HepG2 (cell line): ENCODE data around the gene PSD4. TPM values are rescaled to one million over a fixed set of nuclear protein-coding genes. Genes with fewer than 3 reads are reported as not detected.

ENCODE experiments used
- CEBPG ChIP-seq: IDR thresholded peaks from 2 replicates; pipeline ENCODE4 v1.6.1; 2016
- ELF4 ChIP-seq: sonication (generic); formaldehyde crosslinking; IDR thresholded peaks from 2 replicates; pipeline ENCODE4 v1.5.0; 2020; ENCODE audit warnings: missing genetic modification reagents, mild to moderate bottlenecking, moderate library complexity, borderline replicate concordance
- HMG20A ChIP-seq: IDR thresholded peaks from 2 replicates; pipeline ENCODE4 v1.6.1; 2016; ENCODE audit warnings: borderline replicate concordance
- POGZ ChIP-seq: sonication (generic); formaldehyde crosslinking; IDR thresholded peaks from 2 replicates; pipeline ENCODE4 v1.4.0; 2020; ENCODE audit warnings: mild to moderate bottlenecking, missing genetic modification reagents
- RCOR2 ChIP-seq: IDR thresholded peaks from 2 replicates; pipeline ENCODE4 v1.6.1; 2016; ENCODE audit warnings: missing biosample characterization, missing genetic modification reagents
- TBL1XR1 ChIP-seq: fragments of 150-350 bp; IDR thresholded peaks from 2 replicates; pipeline ENCODE4 v1.6.1; 2014; ENCODE audit warnings: borderline replicate concordance, low read length; ENCODE audit not compliant: partially characterized antibody
- U2AF2 ChIP-seq: fragments of 200-400 bp; formaldehyde crosslinking; IDR thresholded peaks from 2 replicates; pipeline ENCODE4 v1.6.1; 2017; ENCODE audit warnings: low read depth, mild to moderate bottlenecking, low read length
- YY1 ChIP-seq: IDR thresholded peaks from 2 replicates; pipeline ENCODE4 v1.6.1; 2011; ENCODE audit warnings: low read length, low read depth, moderate library complexity, mild to moderate bottlenecking; ENCODE audit not compliant: insufficient read depth, insufficient replicate concordance
- ZNF282 ChIP-seq: fragments of 450-650 bp; IDR thresholded peaks from 2 replicates; pipeline ENCODE4 v1.6.1; 2018; ENCODE audit not compliant: partially characterized antibody
- polyA plus RNA-seq, 8 experiments: library from polyadenylated mRNA; depleted of rRNA in 3 of 8; stranded (reverse) in 7 of 8; unstranded in 1 of 8; fragments of >200 nt; fragmentation: Illumina TruSeq in 4 of 8; extraction: Trizol in 4 of 8; gene quantifications; 2 replicates each; pipeline versions ENCODE4 v1.2.1 to v1.2.3, GENCODE V29; 2011 to 2016; ENCODE audit warnings: low read depth in 4 of 8, missing spikeins in 1 of 8, mixed read lengths in 1 of 8; ENCODE audit not compliant: insufficient read depth in 1 of 8
- total RNA-seq, 5 experiments: library from RNA; depleted of rRNA; stranded (reverse); fragments of >200 nt; fragmentation: Illumina TruSeq; extraction: Trizol; gene quantifications; 2 replicates each; pipeline ENCODE4 v1.2.3, GENCODE V29; 2016; ENCODE audit warnings: low read depth in 1 of 5
- TF ChIP-seq, protein P1 (sequence below), 2 experiments: fragments of 450-650 bp in 1 of 2; sonication (generic) in 1 of 2; formaldehyde crosslinking in 1 of 2; IDR thresholded peaks; 2 replicates each; pipeline versions ENCODE4 v1.6.1 to v1.8.0; 2016 to 2022; ENCODE audit warnings: antibody characterized with exemption in 1 of 2, mild to moderate bottlenecking in 1 of 2, missing genetic modification reagents in 1 of 2
- TF ChIP-seq, protein P2 (sequence below), 2 experiments: sonication (generic) in 1 of 2; formaldehyde crosslinking in 1 of 2; IDR thresholded peaks; 2 replicates each; pipeline versions ENCODE4 v1.4.0 to v1.6.1; 2016 to 2020; ENCODE audit warnings: borderline replicate concordance in 1 of 2, low read depth in 1 of 2, mild to moderate bottlenecking in 1 of 2, missing genetic modification reagents in 1 of 2
- TF ChIP-seq, protein P3 (sequence below): sonication (generic); formaldehyde crosslinking; IDR thresholded peaks from 2 replicates; pipeline ENCODE4 v1.5.1; 2020; ENCODE audit warnings: mild to moderate bottlenecking, moderate library complexity, missing genetic modification reagents

PSD4 gene
- total and polyA plus RNA-seq, 2 of the 13 experiments (the other 11 are each of a cell fraction or from before 2014, with no cell fraction given) = 5.8 to 9.4 TPM

DNA sequence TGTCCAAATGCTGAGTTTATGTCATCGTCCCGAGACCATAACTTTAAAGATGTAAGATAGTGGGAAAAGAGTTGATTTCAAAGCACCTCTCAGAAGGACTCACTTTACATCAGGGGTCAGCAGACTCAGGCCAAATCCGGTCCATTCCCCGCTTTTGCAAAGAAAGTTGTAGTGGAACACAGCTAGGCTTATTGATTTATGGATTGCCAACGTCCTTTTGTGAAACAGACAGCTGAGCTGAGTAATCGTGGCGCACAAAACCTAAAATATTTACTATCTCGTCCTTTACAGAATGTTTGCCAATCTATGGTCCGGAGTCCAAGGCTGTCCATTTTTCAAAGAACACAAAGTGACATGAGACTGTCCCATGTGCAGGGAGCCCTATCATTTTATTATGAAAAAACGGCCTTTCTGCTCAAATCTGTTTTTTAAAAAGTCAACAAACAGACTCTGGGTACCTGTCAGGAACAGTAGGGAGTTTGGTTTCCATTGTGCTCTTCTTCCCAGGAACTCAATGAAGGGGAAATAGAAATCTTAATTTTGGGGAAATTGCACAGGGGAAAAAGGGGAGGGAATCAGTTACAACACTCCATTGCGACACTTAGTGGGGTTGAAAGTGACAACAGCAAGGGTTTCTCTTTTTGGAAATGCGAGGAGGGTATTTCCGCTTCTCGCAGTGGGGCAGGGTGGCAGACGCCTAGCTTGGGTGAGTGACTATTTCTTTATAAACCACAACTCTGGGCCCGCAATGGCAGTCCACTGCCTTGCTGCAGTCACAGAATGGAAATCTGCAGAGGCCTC lies 46.7 kb upstream of the PSD4 start, which contains the start of gene IL1RN (continued):
- TF ChIP-seq, protein P1, sequence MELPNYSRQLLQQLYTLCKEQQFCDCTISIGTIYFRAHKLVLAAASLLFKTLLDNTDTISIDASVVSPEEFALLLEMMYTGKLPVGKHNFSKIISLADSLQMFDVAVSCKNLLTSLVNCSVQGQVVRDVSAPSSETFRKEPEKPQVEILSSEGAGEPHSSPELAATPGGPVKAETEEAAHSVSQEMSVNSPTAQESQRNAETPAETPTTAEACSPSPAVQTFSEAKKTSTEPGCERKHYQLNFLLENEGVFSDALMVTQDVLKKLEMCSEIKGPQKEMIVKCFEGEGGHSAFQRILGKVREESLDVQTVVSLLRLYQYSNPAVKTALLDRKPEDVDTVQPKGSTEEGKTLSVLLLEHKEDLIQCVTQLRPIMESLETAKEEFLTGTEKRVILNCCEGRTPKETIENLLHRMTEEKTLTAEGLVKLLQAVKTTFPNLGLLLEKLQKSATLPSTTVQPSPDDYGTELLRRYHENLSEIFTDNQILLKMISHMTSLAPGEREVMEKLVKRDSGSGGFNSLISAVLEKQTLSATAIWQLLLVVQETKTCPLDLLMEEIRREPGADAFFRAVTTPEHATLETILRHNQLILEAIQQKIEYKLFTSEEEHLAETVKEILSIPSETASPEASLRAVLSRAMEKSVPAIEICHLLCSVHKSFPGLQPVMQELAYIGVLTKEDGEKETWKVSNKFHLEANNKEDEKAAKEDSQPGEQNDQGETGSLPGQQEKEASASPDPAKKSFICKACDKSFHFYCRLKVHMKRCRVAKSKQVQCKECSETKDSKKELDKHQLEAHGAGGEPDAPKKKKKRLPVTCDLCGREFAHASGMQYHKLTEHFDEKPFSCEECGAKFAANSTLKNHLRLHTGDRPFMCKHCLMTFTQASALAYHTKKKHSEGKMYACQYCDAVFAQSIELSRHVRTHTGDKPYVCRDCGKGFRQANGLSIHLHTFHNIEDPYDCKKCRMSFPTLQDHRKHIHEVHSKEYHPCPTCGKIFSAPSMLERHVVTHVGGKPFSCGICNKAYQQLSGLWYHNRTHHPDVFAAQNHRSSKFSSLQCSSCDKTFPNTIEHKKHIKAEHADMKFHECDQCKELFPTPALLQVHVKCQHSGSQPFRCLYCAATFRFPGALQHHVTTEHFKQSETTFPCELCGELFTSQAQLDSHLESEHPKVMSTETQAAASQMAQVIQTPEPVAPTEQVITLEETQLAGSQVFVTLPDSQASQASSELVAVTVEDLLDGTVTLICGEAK (IDR thresholded peaks at IDR 0.05) = no peak
- TF ChIP-seq, protein P1 (CRISPR knock-in tag; IDR thresholded peaks at IDR 0.05) = peak; percentile 51; the same call in 1 of the 2 replicates
- TF ChIP-seq, protein P2, sequence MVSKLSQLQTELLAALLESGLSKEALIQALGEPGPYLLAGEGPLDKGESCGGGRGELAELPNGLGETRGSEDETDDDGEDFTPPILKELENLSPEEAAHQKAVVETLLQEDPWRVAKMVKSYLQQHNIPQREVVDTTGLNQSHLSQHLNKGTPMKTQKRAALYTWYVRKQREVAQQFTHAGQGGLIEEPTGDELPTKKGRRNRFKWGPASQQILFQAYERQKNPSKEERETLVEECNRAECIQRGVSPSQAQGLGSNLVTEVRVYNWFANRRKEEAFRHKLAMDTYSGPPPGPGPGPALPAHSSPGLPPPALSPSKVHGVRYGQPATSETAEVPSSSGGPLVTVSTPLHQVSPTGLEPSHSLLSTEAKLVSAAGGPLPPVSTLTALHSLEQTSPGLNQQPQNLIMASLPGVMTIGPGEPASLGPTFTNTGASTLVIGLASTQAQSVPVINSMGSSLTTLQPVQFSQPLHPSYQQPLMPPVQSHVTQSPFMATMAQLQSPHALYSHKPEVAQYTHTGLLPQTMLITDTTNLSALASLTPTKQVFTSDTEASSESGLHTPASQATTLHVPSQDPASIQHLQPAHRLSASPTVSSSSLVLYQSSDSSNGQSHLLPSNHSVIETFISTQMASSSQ (IDR thresholded peaks at IDR 0.05; ENCODE audit: low read depth) = peak; percentile 48; the same call in 1 of the 2 replicates
- TF ChIP-seq, protein P2 (CRISPR knock-in tag; IDR thresholded peaks at IDR 0.05; ENCODE audit: borderline replicate concordance) = peak; percentile 85; the same call in 1 of the 2 replicates
- TF ChIP-seq TBL1XR1 = peak; percentile 77
- TF ChIP-seq YY1 = peak; percentile 22
- no peak for TF ChIP-seq U2AF2
- no peak for TF ChIP-seq ZNF282
- peak; percentile 87 for TF ChIP-seq CEBPG (CRISPR knock-in tag)
- 0 out of 2 replicates have a peak, but pooled peaks have one; percentile 58 for TF ChIP-seq ELF4
- TF ChIP-seq RCOR2 (CRISPR knock-in tag) = peak; percentile 80
- TF ChIP-seq HMG20A (CRISPR knock-in tag) = peak; percentile 96; the same call in 1 of the 2 replicates
- TF ChIP-seq, protein P3, sequence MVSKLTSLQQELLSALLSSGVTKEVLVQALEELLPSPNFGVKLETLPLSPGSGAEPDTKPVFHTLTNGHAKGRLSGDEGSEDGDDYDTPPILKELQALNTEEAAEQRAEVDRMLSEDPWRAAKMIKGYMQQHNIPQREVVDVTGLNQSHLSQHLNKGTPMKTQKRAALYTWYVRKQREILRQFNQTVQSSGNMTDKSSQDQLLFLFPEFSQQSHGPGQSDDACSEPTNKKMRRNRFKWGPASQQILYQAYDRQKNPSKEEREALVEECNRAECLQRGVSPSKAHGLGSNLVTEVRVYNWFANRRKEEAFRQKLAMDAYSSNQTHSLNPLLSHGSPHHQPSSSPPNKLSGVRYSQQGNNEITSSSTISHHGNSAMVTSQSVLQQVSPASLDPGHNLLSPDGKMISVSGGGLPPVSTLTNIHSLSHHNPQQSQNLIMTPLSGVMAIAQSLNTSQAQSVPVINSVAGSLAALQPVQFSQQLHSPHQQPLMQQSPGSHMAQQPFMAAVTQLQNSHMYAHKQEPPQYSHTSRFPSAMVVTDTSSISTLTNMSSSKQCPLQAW (CRISPR knock-in tag) = peak; percentile 79
- peak; percentile 94 for TF ChIP-seq POGZ (CRISPR knock-in tag)
